T-helper 1 cell treated with Interleukin-12 subunit alpha and Interleukin-12 subunit beta and Interleukin-4 antibody, amounts not matched to agents 30 ng/mL and 1 ng/mL, for 36 hours (primary cell): Measurements from ENCODE around the gene TRMU. TPM values are rescaled to one million over a fixed set of nuclear protein-coding genes. Genes with fewer than 3 reads are reported as not detected.

ENCODE experiments used
- intact Hi-C: fragments of 100-400 bp; cut with micrococcal nuclease; formaldehyde crosslinking; loops from one replicate; pipeline ENCODE4 v1.15.1; 2024
- total RNA-seq: library from RNA; stranded (reverse); gene quantifications from 2 replicates; pipeline ENCODE4 v1.2.3, GENCODE V29; 2022

TRMU gene
- total RNA-seq, 1 donor from 2014 or later, result 72.4 TPM

DNA sequence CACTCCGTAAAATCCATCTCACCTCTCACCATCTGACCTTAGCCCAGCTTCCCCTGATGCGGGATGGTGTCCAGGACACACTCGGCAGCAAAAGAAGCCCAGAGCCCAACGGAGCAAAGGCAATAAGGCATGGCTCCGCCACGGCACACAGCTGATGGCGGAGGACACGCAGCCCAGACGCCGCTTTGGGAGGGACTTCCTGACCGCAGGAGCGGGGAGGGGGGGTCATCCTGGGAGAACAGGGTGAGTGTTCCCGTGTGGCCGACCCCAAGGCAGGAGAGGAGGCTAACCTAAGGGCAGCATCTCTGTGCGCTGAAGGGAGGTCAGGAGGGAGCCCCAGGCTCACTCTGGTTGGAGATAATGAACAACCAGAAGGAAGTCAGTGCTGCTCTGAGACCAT is 71.3 kb downstream of the TRMU start:
- intact Hi-C loops, result loop anchor here (10.0 kb wide), 1 partner anchor 58 kb away; no protein-coding TSS in a partner anchor

Other genes with a start within 250 kb of the TRMU start
- 14.3 and 14.8 TPM in 2 replicates for gene PPARA, start 185.2 kb upstream of the TRMU start, total RNA-seq
- 9.9 and 10.9 TPM in 2 replicates for gene CDPF1, start 85.4 kb upstream of the TRMU start, total RNA-seq
- not detected in 2 replicates for gene PKDREJ, start 72.4 kb upstream of the TRMU start, total RNA-seq
- gene TTC38, start 67.7 kb upstream of the TRMU start, total RNA-seq, result 21.1 and 21.4 TPM in 2 replicates
- gene GTSE1, start 38.8 kb upstream of the TRMU start, total RNA-seq, result 55.8 and 56.0 TPM in 2 replicates
- 0.41 and 0.47 TPM in 2 replicates for gene CELSR1, start 201.9 kb downstream of the TRMU start, total RNA-seq